ENCODE data around the gene OR5AU1. TPM values are rescaled to one million over a fixed set of nuclear protein-coding genes. Genes with fewer than 3 reads are reported as not detected.

OR5AU1 gene
- polyA plus RNA-seq, 2 of the 4 experiments (the other 2 are of a cell fraction) = not detected

DNA sequence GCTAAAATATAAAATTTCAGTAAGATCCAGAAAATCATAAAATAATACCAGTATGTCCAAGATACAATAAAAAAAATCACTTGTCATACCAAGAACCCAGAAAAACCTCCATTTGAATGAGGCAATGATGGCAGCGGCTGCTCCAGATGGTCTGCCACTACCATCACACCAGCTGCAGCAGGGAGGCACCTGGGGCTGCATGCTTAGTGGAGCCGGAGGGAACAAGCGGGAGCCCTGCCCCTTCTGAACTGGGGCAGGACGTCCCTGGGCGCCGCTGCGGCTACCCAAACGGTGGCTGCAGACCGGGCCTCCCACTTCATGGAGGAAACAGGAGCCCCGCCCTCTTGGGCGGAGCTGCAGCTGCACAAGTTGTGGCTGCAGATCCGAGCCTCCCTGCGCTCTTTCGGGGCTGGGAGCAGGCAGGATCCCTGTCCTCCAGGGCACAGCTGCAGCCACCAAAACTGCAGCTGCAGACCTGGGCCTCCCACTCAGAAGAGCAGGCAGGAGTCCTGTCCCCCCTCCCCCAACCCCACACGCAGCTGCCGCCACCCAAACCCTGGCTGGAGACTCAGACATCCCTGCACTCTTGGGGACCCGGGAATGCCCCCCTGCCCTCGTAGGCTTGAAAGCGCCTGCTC, 36.1 kb upstream of the OR5AU1 start:
- Histone ChIP-seq H3K4me2 (peak overlapping the region; percentile 86), H3K4me1 (peaks cover 4% of the 10 kb centered on the region; the same call in 1 of the 3 replicates), H3K4me3 (peak overlapping the region; percentile 40), H3K9me3 (no peaks in the 10 kb centered on the region), H3K27ac (peak overlapping the region; percentile 43 to 77; a peak in 5 of 6 replicates)
- peak; percentile 85 to 89 for ATAC-seq
- FAIRE-seq = no peak
- POLR2A ChIA-PET = interaction anchor here (1.0 kb wide), 1 partner anchor 9 kb away, joined by 3 read pairs; no protein-coding TSS in a partner anchor
- CTCF ChIA-PET = interaction anchor here (0.7 to 1.6 kb wide), 2 partner anchors 10 to 99 kb away, joined by 4 to 5 read pairs; no protein-coding TSS in a partner anchor
- TF ChIP-seq SREBF2 (IDR thresholded peaks at IDR 0.05) = no peak
- no peak for TF ChIP-seq ZC3H11A (IDR thresholded peaks at IDR 0.05)
- no peak for TF ChIP-seq CHD4 (IDR thresholded peaks at IDR 0.05; ENCODE audit: borderline replicate concordance)
- TF ChIP-seq, protein P1, sequence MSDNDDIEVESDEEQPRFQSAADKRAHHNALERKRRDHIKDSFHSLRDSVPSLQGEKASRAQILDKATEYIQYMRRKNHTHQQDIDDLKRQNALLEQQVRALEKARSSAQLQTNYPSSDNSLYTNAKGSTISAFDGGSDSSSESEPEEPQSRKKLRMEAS (IDR thresholded peaks at IDR 0.05) = 0 out of 2 replicates have a peak, but pooled peaks have one; percentile 19
- TF ChIP-seq RARB (CRISPR knock-in tag; IDR thresholded peaks at IDR 0.05) = no peak
- TF ChIP-seq RFX5 (IDR thresholded peaks at IDR 0.05) = no peak
- TF ChIP-seq, protein P2, sequence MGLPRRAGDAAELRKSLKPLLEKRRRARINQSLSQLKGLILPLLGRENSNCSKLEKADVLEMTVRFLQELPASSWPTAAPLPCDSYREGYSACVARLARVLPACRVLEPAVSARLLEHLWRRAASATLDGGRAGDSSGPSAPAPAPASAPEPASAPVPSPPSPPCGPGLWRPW (IDR thresholded peaks at IDR 0.05) = no peak
- no peak for TF ChIP-seq CHD2 (IDR thresholded peaks at IDR 0.05; ENCODE audit: low read length, partially characterized antibody)
- no peak for TF ChIP-seq JUNB (IDR thresholded peaks at IDR 0.05)
- TF ChIP-seq, protein P3, sequence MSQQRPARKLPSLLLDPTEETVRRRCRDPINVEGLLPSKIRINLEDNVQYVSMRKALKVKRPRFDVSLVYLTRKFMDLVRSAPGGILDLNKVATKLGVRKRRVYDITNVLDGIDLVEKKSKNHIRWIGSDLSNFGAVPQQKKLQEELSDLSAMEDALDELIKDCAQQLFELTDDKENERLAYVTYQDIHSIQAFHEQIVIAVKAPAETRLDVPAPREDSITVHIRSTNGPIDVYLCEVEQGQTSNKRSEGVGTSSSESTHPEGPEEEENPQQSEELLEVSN (IDR thresholded peaks at IDR 0.05; ENCODE audit: borderline replicate concordance, low read depth) = no peak
- TF ChIP-seq MYC (IDR thresholded peaks at IDR 0.05; ENCODE audit: borderline replicate concordance, low read length) = no peak
- TF ChIP-seq, protein P4, sequence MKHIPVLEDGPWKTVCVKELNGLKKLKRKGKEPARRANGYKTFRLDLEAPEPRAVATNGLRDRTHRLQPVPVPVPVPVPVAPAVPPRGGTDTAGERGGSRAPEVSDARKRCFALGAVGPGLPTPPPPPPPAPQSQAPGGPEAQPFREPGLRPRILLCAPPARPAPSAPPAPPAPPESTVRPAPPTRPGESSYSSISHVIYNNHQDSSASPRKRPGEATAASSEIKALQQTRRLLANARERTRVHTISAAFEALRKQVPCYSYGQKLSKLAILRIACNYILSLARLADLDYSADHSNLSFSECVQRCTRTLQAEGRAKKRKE (CRISPR knock-in tag; IDR thresholded peaks at IDR 0.05; ENCODE audit: low read depth) = no peak
- TF ChIP-seq ZNF302 (CRISPR knock-in tag; IDR thresholded peaks at IDR 0.05) = 0 out of 2 replicates have a peak, but pooled peaks have one; percentile 31
- TF ChIP-seq HOXA7 (CRISPR knock-in tag; IDR thresholded peaks at IDR 0.05) = no peak
- no peak for TF ChIP-seq HDAC2 (IDR thresholded peaks at IDR 0.05)
- no peak for TF ChIP-seq EP300 (IDR thresholded peaks at IDR 0.05)
- TF ChIP-seq, protein P5, sequence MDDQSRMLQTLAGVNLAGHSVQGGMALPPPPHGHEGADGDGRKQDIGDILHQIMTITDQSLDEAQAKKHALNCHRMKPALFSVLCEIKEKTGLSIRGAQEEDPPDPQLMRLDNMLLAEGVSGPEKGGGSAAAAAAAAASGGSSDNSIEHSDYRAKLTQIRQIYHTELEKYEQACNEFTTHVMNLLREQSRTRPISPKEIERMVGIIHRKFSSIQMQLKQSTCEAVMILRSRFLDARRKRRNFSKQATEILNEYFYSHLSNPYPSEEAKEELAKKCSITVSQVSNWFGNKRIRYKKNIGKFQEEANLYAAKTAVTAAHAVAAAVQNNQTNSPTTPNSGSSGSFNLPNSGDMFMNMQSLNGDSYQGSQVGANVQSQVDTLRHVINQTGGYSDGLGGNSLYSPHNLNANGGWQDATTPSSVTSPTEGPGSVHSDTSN (IDR thresholded peaks at IDR 0.05) = no peak
- DNase-seq (ENCODE audit: low read depth in 1 of 2, low spot score in 1 of 2) = peak; percentile 30 to 61
- WGBS (ENCODE audit: missing lambda C conversion rate) = 13% methylated on average over 17 of the region's 19 CpGs

DNA sequence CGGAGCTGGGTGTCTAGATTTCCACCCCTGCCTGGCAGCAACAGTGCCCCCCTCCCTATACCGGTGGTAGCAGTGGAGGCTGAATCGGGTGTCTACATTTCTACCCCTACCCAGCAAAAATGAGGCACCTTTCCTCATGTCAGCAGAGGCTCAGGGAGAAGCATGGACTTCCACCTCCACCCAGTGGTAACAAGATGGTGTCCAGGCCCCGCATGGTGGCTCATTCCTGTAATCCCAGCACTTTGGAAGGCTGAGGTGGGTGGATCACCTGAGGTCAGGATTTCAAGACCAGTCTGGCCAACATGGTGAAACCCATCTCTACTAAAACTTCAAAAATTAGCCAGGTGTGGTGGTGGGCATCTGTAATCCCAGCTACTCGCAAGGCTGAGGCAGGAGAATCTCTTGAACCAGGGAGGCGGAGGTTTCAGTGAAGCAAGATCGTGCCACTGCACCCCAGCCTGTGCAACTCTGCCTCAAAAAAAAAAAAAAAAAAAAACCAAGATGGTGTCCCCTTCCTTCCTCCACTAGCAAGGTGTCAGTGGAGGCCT, 35.5 kb upstream of the OR5AU1 start:
- no peaks in the 10 kb centered on the region for H3K9me3 ChIP-seq
- FAIRE-seq = no peak
- peaks cover 4% of the 10 kb centered on the region; the same call in 1 of the 3 replicates for H3K4me1 ChIP-seq
- ChIA-PET POLR2A (no interaction called here), CTCF (interaction anchor here (0.7 to 1.6 kb wide), 2 partner anchors 10 to 99 kb away, joined by 4 to 5 read pairs; no protein-coding TSS in a partner anchor)
- no peak for DNase-seq (ENCODE audit: low read depth in 1 of 2, low spot score in 1 of 2)
- TF ChIP-seq KDM5A (IDR thresholded peaks at IDR 0.05) (no peak), CHD4 (IDR thresholded peaks at IDR 0.05; ENCODE audit: borderline replicate concordance) (no peak), SMC3 (IDR thresholded peaks at IDR 0.05) (no peak), SREBF2 (IDR thresholded peaks at IDR 0.05) (no peak), MYC (IDR thresholded peaks at IDR 0.05; ENCODE audit: borderline replicate concordance, low read length) (no peak), RCOR1 (IDR thresholded peaks at IDR 0.05; ENCODE audit: low read depth, low read length) (no peak), NPAS2 (CRISPR knock-in tag; IDR thresholded peaks at IDR 0.05; ENCODE audit: borderline replicate concordance) (no peak), EHMT2 (IDR thresholded peaks at IDR 0.05; ENCODE audit: low read depth) (no peak), NFE2L2 (conservative IDR thresholded peaks at IDR 0.05; ENCODE audit: low read length) (no peak), BHLHE40 (IDR thresholded peaks at IDR 0.05; ENCODE audit: low read depth, low read length) (no peak), TFCP2L1 (CRISPR knock-in tag; IDR thresholded peaks at IDR 0.05) (no peak), TP53 (CRISPR knock-in tag; IDR thresholded peaks at IDR 0.05) (no peak), KDM1A (IDR thresholded peaks at IDR 0.05; ENCODE audit: low read depth) (no peak), CEBPB (IDR thresholded peaks at IDR 0.05) (no peak)
- TF ChIP-seq, protein P1 (IDR thresholded peaks at IDR 0.05) = no peak
- TF ChIP-seq, protein P4 (CRISPR knock-in tag; IDR thresholded peaks at IDR 0.05; ENCODE audit: low read depth) = no peak
- TF ChIP-seq, protein P3 (IDR thresholded peaks at IDR 0.05; ENCODE audit: borderline replicate concordance, low read depth) = no peak
- ATAC-seq = no peak
- peak overlapping the region; percentile 40; the same call in 2 of the 3 replicates for H3K4me3 ChIP-seq
- 79% methylated on average over 7 of the region's 7 CpGs for WGBS (ENCODE audit: missing lambda C conversion rate)
- peak overlapping the region; percentile 86 for H3K4me2 ChIP-seq
- peak overlapping the region; percentile 43 to 77; a peak in 3 of 6 replicates for H3K27ac ChIP-seq
